ENCODE measurements around the gene RMI2.
"Not testable (repeated sequence)": the region's sequence is repeated elsewhere in the genome, so short reads cannot be mapped to it uniquely, and the experiment has no call there.

The RMI2 gene

DNA sequence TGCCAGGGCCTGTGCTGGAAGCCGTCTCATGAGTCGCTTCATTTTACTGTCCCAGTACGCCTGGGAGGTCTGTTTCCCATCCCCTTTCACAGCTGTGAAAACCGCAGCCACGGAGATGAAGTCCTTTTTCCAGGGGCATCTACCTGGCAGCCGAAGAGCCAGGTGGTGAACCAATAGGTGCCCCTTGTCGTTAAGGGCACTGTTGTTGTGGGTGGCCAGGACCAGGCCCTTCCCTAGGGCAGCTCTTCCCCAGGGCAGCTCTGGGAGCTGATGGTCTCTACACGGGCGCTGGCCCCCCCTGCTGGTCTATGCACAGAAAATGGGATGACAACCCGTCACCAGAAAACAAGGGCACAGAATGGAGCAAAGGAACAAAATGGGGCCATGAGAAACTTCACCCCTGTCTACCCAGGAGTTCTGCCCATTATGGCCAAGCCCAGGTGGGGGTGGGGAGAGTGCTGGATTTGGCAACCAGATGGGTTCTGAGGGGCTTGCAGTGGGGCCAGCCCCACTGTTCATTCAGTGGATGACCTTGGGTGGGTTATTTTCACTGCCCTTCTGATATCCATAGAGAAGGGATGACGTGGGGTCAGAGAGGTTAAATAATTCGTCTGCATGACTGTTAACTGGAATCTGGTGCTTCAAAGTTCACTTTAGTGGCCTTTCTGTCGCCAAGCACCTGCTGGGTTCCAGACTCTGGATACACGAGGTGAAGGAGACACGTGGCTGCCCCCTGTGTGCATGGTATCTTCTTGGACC lies 11.5 kb downstream of the RMI2 start:
- peak; percentile 84 for DNase-seq

- no peak for DNase-seq
Observed at GRCh38 chr16:11358531-11358930, 13.3 kb downstream of the RMI2 start.

DNA sequence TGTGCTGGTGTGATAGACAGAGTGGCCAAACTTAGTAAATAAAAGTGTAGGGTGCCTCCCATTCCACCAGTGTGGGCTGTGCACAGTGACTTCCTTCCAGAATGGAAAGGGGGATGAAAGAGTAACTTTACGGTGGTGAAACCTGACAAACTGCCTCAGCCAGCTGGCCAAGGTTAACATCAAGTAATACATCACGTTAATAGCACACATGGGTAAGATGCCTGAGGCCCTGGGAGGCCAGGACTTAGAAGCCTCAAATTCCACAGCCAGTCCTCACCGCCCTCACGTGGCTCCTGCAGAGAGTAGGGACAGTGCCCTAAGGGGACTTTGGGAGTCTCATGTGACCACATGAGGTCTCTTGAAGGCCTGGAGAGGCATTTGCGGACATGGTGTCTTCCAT lies 14.1 kb downstream of the RMI2 start:
- no peak for DNase-seq

DNA sequence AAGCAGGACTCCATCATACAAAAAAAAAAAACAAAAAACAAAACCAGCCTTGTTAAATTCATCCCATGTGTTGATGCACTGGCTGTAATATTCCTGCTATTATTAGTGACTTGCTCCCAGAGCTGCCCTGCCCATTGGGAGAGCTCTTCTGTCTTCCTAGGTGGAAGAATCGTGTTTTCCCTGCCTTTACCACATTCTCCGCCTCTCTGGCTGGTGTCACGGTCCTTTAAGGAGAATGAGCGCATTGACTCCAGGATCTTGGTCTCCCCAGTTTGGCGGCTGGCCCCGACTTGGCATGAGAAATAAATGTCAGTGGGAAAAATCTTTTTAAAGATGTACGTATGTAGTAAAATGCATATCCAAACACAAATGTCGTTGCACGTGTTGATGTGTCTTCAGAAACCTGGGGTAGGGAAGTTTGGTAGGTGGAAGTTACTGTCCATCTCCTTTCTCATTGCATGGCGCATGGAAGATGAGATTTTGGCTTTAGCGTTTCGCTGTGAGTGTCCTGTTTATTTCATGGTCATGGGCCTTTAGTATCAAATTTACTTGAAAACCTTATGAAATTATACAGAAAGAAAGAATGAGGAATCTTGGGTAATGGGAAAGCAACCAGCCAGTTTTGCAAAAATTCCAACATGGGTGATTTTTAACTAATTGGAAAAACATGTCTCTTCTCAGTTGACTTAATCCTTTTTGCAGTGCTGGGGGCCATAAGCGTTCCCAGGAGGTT lies 15.5 kb downstream of the RMI2 start:
- DNase-seq, result no peak

DNA sequence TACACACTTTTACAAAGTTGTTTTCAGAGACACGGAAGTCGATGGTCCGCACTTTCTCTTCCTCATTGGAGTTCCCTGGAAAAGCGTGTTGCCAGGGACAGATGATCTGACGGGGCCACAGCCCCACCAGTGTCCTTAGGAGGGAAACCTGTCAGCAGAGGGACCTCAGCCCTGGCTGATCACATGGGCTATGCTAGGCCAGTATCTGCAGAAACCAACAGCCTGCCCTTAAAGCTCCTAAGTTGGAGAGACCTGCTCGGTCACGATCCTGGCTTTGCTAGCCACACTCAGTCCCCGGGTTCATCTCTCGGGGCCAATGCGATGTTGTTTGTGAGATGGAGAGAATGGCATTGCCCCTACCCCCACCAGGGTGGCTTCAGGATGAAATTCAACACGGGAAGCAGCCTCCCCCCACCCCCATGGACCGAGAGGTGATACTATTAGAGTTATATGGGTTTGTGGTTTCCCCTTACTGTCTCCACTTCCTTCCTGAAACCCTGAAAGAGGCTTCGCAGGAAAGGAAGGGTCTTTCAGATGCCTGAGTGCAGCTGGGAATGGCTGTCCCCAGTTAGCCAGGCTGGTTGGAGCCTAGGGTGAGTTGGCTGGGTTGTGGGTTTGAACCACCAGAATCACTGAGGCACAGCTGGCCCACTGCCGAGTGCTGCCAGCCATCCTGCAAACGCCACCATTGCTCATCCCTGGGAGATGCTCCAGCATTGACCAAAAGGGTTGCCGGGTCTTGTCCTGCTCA lies 16.6 kb downstream of the RMI2 start:
- DNase-seq, result peak; percentile 27

DNA sequence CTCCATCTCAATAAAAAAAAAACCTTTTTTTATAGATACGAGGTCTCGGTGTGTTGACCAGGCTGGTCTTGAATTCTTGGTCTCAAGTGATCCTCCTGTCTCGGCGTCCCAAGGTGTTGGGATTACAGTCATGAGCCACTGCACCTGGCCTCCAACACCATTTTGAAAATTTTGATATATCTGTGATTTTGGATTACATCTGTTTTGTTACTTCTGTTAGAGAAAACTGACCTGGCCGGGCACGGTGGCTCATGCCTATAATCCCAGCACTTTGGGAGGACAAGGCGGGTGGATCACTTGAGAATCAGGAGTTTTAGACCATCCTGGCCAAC lies 18.6 kb downstream of the RMI2 start:
- no peak for DNase-seq

GRCh38 chr16:11367483-11367906 lies 22.2 kb downstream of the RMI2 start:
- no peak for DNase-seq

- peak; percentile 8 for DNase-seq
Observed at GRCh38 chr16:11370084-11370931, 25.0 kb downstream of the RMI2 start.

DNA sequence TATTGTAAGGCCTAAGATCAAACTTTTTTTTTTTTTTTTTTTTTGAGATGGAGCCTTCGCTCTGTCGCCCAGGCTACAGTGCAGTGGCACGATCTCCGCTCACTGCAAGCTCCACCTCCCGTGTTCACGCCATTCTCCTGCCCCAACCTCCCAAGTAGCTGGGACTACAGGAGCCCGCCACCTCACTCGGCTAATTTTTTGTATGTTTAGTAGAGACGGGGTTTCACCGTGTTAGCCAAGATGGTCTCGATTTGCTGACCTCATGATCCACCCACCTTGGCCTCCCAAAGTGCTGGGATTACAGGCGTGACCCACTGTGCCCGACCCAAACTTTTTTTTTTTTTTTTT lies 25.6 kb downstream of the RMI2 start:
- DNase-seq, result not testable (repeated sequence)

GRCh38 chr16:11372073-11372828 lies 27.0 kb downstream of the RMI2 start:
- no peak for DNase-seq

GRCh38 chr16:11372829-11373306 lies 27.6 kb downstream of the RMI2 start:
- no peak for DNase-seq

DNA sequence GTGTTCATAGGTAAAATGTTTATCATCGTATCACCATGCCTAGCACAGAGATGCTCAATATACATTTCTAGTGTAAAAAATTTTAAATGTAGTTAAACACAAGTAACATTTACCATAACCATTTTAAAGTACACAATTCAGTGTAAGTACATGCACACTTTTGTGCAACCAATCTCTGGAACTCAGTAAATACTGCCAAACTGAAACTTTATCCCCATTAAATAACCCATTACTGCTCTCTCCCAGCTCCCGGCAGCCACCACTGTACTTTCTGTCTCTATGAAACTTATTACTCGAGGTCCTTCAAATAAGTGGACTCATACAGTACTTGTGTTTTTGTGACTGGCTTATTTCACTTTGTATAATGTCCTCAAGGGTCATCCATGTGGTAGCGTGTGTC lies 29.0 kb downstream of the RMI2 start:
- no peak for DNase-seq

- no peak for DNase-seq
Observed at GRCh38 chr16:11377154-11377553, 31.9 kb downstream of the RMI2 start.

DNA sequence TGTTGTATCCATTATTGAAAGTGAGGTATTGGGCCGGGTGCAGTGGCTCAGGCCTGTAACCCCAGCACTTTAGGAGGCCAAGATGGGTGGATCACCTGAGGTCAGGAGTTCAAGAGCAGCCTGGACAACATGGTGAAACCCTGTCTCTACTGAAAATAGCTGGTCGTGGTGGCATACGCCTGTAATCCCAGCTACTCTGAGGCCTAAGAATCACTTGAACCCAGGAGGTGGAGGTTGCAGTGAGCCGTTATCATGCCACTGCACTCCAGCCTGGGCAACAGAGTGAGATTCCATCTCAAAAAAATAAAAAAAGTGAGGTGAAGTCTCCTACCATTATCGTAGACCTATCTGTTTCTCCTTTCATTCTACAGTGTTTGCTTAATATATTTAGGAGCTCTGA lies 33.7 kb downstream of the RMI2 start:
- DNase-seq, result not testable (repeated sequence)

DNA sequence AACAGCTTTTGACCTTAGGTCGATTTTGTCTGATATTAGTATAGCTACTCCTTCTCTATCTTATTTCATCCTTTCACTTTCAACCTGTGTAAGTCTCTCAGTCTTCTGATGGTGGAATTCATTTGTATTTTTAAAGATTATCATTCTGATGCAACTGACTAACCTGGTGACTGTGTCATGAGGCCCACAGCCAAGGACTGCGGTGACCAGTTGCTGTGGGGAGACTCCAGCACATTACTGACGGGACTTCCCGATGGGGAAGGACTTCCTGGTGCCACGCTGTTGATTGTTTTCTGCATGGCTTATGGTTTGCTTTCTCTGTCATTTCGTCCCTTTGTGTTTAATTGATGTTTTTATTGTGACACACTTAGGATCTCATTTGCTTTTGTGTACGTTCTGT lies 34.2 kb downstream of the RMI2 start:
- peak; percentile 20 for DNase-seq

DNA sequence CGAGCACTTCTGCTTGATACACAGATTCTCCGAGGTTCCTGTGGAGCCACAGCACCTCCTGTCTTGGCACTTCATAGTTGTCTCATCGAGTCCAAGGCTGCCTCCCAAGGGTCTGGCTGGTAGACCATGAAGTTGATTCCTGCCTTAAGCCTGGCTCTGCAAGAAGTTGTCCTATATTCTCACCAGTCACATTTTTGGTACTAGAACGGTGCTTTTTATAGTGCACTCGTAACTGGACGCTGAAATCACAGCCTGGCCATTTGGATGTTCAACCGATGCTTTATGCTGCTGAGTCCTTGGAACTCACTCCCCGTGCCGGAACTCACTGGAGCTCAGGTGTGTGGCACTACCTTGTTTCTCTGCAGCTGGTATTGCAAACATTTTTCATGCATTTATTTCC lies 35.6 kb downstream of the RMI2 start:
- no peak for DNase-seq

DNA sequence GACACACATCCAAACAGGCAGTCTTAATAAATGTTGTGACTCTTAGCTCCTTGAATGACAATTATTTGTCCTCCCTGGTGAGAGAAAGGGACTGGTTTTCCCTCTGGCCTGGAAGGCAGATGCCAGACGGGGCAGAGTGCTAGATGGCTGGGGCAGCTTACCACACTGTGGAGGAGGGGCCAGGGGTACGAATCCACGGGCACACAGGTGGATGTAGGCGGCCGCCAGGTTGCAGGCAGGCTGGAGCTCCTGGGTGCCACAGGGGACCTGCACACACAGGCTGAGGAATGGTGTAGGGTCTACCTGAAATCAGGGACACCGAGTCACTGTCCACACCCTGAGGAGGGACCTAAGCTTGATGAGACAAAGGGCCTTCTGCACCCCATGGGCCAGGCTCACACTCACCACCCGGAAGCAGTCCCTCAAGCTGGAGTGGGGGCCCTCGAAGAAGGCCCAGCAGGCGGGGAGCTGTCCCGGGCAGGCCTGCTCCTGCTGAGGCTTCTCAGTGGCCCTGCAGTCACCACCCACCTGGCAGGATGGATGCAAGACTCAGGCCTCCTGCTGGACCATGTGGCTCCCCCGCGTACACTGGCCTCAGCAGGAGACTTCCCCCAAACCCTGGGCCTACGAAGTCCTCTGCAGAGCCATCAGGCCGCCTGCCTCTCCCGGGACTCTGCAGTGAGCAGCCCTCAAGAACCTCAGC lies 38.4 kb downstream of the RMI2 start:
- DNase-seq, result no peak

- no peak for DNase-seq
Observed at GRCh38 chr16:11384184-11384955, 39.1 kb downstream of the RMI2 start.

DNA sequence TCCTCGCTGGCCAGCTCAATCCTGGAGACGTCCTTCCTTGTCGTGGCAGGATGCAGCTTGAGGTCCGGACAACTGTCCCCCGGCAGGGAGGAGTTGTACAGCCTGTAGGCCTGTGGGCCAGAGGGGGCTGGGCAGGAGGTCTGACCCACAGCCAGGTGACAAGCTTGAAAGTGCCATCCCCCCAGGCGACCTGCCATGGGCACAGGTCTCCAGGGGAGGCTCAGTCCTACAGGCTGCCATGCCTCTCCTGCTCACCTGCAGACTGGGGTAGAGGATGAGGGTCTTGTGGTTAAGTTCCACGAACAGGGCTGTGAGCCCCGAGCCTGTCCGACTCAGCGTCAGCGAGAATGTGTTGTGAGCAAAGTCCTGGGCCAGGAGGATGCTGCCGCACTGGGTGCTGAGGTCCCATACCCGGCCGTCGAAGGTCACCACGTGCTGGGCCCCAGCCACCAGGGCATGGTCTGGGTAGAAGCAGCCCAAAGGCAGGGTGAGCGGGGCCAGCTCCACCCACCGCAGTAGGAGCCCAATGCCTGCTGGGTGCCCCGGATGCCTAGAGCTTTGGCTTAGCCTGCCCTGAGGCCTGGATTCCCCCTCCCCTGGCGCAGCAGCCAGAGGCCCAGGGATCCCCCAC lies 39.8 kb downstream of the RMI2 start:
- DNase-seq, result no peak

DNA sequence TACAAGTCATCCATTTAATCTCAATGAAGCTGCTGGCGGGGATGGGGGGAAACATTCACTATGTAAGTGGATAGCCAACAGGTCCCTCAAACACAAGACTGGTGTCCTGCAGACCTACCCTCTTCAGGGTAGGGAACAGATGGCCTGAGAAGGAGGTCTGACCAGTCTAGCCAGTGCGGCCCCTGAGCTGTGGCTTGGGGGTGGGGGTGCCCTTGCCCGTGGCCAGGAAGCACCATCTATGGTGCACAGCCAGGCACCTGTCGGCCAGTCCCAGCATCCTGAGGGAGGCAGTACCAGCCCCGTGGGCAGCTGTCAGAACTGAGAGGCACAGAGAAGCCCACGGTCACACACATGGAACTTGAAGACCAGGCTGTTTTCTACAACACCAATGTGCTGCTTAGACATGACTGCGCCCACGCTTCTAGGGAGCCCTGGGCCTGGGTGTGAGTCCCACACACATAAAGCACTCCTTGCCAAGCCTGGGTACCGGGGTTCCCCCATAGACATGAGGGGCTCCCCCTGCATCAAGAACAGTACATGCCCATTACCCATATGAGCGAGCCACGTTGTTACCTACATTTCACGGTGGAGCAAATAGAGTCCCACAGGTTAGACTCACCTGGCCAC lies 40.9 kb downstream of the RMI2 start:
- no peak for DNase-seq

Measured in OCI-M1 (cell line).